ENCODE results near the gene TREML4. TPM values are rescaled to one million over a fixed set of nuclear protein-coding genes. Genes with fewer than 3 reads are reported as not detected.

Gene TREML4
- total and polyA plus RNA-seq, 2 of the 8 experiments (the other 6 are each of a cell fraction or from before 2014, with no cell fraction given), result not detected

GRCh38 chr6:41280381-41281057 is 52.4 kb downstream of the TREML4 start:
- Histone ChIP-seq H2BK120ac (replicated peaks; ENCODE audit: low read depth, low read length) (no peak overlapping the region), H3K9ac (replicated peaks in 1 of 4; ENCODE audit: extremely low read depth in 1 of 4, low read depth in 3 of 4, low read length in 3 of 4) (no peak overlapping the region), H3K4me2 (ENCODE audit: insufficient read depth in 1 of 2, low read depth in 2 of 2, low read length in 2 of 2) (no peak overlapping the region), H4K5ac (ENCODE audit: insufficient read length, low read depth, low read length) (no peak overlapping the region), H4K20me1 (replicated peaks in 1 of 2; ENCODE audit: control insufficient read depth in 1 of 2, insufficient read depth in 2 of 2, low read length in 2 of 2) (no peaks in the 10 kb centered on the region), H3K27ac (ENCODE audit: low read depth, low read length) (no peak overlapping the region), H3K79me2 (ENCODE audit: control insufficient read depth in 1 of 2, insufficient read depth in 2 of 2, low read length in 2 of 2) (no peaks in the 10 kb centered on the region), H3K23ac (ENCODE audit: insufficient read length) (no peak overlapping the region), H3K56ac (replicated peaks; ENCODE audit: insufficient read length, low read depth, low read length) (no peak overlapping the region), H3K4ac (replicated peaks; ENCODE audit: insufficient read length, low read depth, low read length) (no peak overlapping the region), H2AFZ (ENCODE audit: low read length) (no peak overlapping the region), H4K8ac (ENCODE audit: extremely low read depth, insufficient read depth, low read length) (no peak overlapping the region), H3K4me3 (ENCODE audit: extremely low read depth in 1 of 4, insufficient read depth in 2 of 4, low read depth in 3 of 4, low read length in 4 of 4) (no peak overlapping the region), H2AK5ac (ENCODE audit: low read depth, low read length) (no peak overlapping the region), H3K27me3 (replicated peaks in 1 of 4; ENCODE audit: control insufficient read depth in 3 of 4, extremely low read depth in 1 of 4, insufficient read depth in 3 of 4, low read length in 3 of 4) (no peaks in the 10 kb centered on the region; a peak in 1 of 7 replicates), H3K36me3 (ENCODE audit: control insufficient read depth in 2 of 4, insufficient read depth in 4 of 4, low read length in 3 of 4) (no peaks in the 10 kb centered on the region), H3K23me2 (ENCODE audit: low read depth, low read length) (peaks cover 3% of the 10 kb centered on the region; the same call in 1 of the 2 replicates), H3K4me1 (replicated peaks in 1 of 4; ENCODE audit: control insufficient read depth in 3 of 4, insufficient read depth in 4 of 4, low read length in 3 of 4) (peaks cover 0 to 3% (median 0%) of the 10 kb centered on the region in 4 experiments; a peak in 2 of 7 replicates), H2BK20ac (ENCODE audit: low read length) (no peak overlapping the region), H2BK15ac (ENCODE audit: low read length) (no peak overlapping the region), H3K79me1 (ENCODE audit: low read depth, low read length) (no peaks in the 10 kb centered on the region), H2BK12ac (ENCODE audit: low read depth, low read length) (no peak overlapping the region), H3K14ac (ENCODE audit: insufficient read length) (no peak overlapping the region), H3K18ac (ENCODE audit: extremely low read depth, low read length) (no peak overlapping the region), H4K91ac (replicated peaks; ENCODE audit: insufficient read length, low read length) (no peak overlapping the region), H3K9me3 (ENCODE audit: insufficient read depth in 2 of 2, low read depth in 1 of 2, low read length in 1 of 2) (0 out of 4 replicates have a peak, but pooled peaks cover 0 to 3% of the 10 kb centered on the region in 2 experiments), H2BK5ac (ENCODE audit: low read depth, low read length) (no peak overlapping the region)
- POLR2A ChIA-PET (ENCODE audit: partially characterized antibody), result no interaction called here
- DNase-seq (ENCODE audit: low read depth in 1 of 2, low spot score in 2 of 2) (peak in 1 of 2 experiments; percentile 14), FAIRE-seq (no peak)
- CTCF ChIA-PET (ENCODE audit: partially characterized antibody), result interaction anchor here (0.8 to 1.4 kb wide), 4 partner anchors 17 to 50 kb away, joined by 3 to 5 read pairs (median 4); no protein-coding TSS in a partner anchor
- WGBS, 2 experiments (ENCODE audit: extremely low coverage in 1 of 2, insufficient coverage in 1 of 2, insufficient read length in 1 of 2, insufficient replicate concordance in 2 of 2, low coverage in 1 of 2, low lambda C conversion rate in 2 of 2, missing lambda C conversion rate in 1 of 2), result 83% methylated on average over 1 of the region's 1 CpG; no CpG with 5 or more reads in 1 of the 2 experiments
- TF ChIP-seq USF2 (IDR thresholded peaks at IDR 0.05; ENCODE audit: low read length) (no peak), POLR2AphosphoS5 (IDR thresholded peaks at IDR 0.05; ENCODE audit: low read depth, low read length) (no peak), FOSL1 (IDR thresholded peaks at IDR 0.05; ENCODE audit: insufficient read depth, low read depth, low read length) (no peak), CTBP2 (IDR thresholded peaks at IDR 0.05; ENCODE audit: borderline replicate concordance, insufficient read depth, insufficient read length, low read length) (no peak), CEBPB (IDR thresholded peaks at IDR 0.05; ENCODE audit: low read depth, low read length) (no peak), RNF2 (IDR thresholded peaks at IDR 0.05; ENCODE audit: borderline replicate concordance, low read depth, low read length, missing control alignments, poor library complexity, severe bottlenecking) (no peak), MAX (IDR thresholded peaks at IDR 0.05) (no peak), CBX5 (IDR thresholded peaks at IDR 0.05; ENCODE audit: low read depth, low read length) (no peak), JUN (IDR thresholded peaks at IDR 0.05; ENCODE audit: low read depth, low read length) (no peak), SIRT6 (IDR thresholded peaks at IDR 0.05; ENCODE audit: low read length) (no peak), RXRA (IDR thresholded peaks at IDR 0.05; ENCODE audit: insufficient read depth, low read depth, low read length) (no peak)
